HG03135 (cell line): ENCODE measurements around the gene POLR3E.

ENCODE experiments used
- ATAC-seq: cut with Tn5 transposase; IDR thresholded peaks from one replicate; pipeline ENCODE4 v1.9.1; 2021; ENCODE audit warnings: mild to moderate bottlenecking, moderate library complexity; ENCODE audit not compliant: unreplicated experiment

Gene POLR3E

DNA sequence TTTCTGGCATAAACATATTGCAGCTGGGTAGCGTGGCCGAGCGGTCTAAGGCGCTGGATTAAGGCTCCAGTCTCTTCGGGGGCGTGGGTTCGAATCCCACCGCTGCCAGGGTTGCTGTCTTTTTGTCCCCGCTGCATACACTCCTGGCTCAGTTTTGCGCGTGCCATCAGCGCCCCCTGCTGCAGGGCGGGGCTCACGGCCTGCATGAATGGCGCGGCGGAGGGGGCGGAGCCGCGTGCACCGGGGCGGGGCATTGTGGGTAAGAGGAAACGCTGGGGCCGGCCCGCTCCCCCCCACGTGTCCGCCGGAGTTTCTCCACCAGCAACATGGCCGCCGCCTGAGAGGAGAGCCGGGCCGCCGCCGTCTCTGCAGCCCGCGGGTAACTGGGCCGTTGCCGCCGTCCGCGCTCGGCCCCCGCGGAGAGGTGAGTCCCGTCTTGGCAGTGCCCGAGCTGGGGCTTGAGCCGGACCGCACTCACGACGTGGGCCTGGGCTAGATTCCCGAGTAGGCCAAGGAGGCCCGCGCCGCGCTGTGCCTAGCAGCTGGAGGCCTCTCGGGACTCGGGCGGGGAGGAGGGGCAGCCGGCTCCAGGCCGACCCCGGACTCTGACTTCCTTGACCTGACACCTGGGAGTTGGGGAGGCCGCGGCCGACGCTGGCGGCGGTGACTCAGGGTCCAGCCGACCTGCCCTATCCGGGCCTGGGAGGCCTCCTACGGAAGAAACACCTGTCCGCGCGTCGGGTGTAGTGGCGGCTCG lies at the start of gene POLR3E:
POLR3E (plus strand) TSS at position 296 of the 757 bp plus-strand sequence. CDS start 5,560 bp downstream, outside the sequence.
- peak; percentile 78 for ATAC-seq

- no peak for ATAC-seq
Observed at GRCh38 chr16:22250522-22250921, 46.7 kb upstream of the POLR3E start.

- no peak for ATAC-seq
Observed at GRCh38 chr16:22252317-22252716, 44.9 kb upstream of the POLR3E start.

DNA sequence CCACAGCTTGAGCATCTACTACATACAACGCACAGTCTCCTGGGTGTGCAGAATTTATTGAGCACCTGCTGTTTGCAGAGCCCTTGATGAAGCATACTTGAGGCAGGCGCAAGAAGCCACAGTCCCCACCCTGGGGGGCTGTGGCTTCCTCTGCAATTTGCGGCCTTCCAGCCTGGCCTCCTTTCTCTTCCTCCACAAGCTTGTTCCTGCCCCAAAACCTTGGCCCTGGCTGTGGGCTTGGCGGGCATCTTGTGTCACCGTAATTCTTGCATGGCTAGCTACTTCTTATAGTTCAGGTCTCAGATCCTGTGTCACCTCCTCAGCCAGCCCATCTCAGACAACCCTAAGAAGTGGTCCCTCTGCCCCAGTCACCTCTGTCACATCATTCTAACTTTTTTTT lies 43.9 kb upstream of the POLR3E start:
- ATAC-seq = no peak

DNA sequence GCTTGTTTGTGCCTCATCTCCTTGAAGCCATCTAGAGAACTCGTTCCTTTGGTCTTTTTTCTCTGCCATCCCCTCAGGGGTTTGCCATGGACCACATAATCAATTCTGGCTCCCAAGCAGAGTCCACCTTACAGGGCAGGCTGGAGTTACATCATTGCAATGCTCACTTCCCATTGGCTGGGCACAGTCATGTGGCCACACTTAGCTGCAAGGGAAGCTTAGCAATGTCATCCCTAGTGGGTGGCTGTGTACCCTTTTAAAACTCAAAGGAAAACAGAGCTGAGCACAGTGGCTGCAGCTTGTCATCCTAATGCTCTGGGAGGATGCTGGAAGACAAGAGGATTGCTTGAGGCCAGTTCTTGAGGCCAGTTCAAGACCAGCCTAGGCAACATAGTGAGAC lies 41.9 kb upstream of the POLR3E start:
- ATAC-seq = no peak

DNA sequence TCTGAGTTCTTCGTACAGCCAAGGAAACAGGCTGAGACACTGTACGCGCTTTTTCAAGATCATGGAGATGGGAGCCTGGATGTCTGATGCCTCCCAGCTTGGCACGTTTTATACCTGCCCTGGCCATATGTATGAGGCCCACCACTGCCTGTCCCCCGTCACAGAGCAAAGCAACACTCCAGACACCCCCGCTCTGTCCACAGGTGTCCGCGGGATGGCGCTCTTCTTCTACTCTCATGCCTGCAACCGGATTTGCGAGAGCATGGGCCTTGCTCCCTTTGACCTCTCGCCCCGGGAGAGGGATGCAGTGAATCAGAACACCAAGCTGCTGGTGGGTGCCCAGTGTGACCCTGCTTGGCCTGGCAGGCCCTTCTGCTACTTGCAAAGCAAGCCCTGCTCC lies 39.8 kb upstream of the POLR3E start:
- ATAC-seq = no peak

DNA sequence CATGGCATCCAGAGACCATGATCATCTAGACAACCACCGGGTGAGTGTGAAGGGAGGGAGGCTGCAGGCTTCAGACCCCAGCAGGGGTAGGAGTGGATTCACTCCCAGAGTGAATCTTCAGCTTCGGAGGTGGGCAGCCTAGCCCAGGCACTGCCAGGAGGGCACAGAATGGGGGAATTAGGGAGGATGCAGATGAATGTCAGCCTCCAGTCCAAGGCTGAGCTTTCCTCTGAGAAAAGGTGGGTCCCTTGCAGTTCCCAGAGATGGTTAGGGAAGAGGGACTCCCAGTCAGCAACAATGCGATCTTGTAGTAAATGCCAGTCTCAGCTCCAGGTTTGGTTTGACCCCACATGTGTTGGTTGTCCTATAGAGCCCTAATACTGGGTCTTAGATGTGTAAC lies 36.7 kb upstream of the POLR3E start:
- ATAC-seq = no peak

GRCh38 chr16:22262460-22262859 lies 34.7 kb upstream of the POLR3E start:
- no peak for ATAC-seq

DNA sequence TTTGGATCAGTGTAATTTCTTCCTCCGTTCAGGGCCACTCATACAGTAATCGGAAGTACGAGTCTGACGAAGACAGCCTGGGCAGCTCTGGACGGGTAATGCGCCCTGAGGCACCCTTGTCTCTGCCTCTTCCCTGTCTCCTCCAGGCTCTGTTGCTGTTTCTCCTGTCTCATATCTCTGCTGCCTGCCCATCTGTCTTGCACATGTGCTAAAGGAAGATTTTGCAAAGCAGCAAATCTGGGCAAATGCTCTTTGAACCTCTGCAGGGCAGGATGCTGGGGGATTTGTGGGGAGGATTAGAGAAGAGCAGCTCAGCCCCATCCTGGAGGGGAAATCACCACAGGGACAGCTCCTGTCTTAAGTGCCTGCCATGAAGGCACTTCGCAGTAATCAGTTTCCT lies 32.4 kb upstream of the POLR3E start:
- no peak for ATAC-seq

DNA sequence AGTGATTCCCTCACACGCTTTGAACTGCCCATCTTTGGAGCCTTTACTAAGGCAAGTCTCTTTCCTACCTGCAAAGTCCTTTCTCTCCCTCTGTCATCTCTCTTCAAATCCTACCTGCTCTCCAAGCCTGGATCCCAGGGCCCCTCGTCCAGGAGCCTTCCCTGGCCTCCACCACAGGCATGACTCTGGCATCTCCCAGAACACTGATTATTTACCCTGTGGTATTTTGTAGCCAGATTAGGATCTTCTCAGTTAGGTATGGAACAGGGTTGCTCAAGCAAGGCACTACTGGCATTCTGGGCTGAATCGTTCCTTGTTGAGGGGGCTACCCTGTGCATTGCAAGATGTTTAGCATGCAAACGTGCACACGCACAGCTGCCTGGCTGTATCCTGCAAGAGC lies 31.9 kb upstream of the POLR3E start:
- ATAC-seq = no peak

GRCh38 chr16:22266546-22266945 lies 30.7 kb upstream of the POLR3E start:
- ATAC-seq = no peak

DNA sequence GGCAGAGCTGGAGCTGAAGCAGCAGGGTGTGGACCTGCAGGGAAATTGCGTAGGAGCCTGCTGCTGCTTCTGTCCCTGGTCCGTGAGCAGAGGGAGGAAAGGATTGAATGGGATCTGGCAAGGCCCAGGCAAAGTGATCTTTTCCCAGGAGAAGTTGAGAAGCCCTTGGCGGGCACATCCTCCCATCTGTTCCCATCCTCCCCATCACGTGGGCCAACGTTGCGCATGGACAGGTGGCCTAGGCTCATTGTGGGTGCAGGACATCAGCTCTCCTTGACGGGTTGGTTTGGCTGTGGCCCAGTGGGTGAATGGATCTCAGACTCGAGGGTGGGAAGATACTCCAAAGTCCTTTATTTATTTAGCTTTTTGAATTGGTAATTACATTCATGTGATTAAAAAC lies 29.4 kb upstream of the POLR3E start:
- no peak for ATAC-seq

DNA sequence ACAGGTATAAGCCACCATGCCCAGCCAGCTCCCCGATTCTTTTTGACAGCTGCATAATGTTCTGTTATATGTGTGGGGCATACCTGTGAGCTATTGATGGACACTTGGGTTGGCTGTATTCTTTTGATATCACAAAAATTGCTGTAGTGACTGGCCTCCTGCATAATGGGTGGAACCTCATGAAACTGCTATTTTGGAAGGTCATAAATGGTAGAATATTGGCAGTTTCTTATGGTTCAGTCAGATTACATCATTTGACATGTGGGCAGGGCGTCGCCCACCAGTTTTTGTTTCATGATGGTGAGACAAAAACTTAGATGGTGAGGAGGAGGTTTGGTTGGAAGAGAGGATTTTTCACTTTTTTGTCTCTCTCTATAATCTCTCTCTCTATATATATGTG lies 26.7 kb upstream of the POLR3E start:
- ATAC-seq = no peak

- ATAC-seq = no peak
Observed at GRCh38 chr16:22272870-22273650, 24.1 kb upstream of the POLR3E start.

DNA sequence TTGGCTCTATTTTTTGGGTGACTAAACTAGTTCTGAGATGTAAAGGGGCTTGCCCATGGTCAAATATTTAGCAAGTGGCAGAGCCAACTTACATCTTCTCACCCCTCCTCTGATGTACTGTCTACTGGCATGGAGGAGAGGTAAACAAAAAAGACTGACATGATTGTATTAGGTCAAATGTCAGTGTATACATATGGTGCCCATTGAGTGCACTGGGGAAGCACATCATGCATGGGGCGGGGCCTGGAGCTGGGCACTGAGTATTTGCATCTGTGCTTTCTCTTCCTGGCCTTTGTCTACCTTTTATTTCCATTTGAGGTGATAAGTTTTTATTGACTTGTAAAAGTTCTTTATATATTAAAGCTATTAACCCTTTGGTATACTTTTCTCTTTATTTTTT lies 22.3 kb upstream of the POLR3E start:
- ATAC-seq = no peak

DNA sequence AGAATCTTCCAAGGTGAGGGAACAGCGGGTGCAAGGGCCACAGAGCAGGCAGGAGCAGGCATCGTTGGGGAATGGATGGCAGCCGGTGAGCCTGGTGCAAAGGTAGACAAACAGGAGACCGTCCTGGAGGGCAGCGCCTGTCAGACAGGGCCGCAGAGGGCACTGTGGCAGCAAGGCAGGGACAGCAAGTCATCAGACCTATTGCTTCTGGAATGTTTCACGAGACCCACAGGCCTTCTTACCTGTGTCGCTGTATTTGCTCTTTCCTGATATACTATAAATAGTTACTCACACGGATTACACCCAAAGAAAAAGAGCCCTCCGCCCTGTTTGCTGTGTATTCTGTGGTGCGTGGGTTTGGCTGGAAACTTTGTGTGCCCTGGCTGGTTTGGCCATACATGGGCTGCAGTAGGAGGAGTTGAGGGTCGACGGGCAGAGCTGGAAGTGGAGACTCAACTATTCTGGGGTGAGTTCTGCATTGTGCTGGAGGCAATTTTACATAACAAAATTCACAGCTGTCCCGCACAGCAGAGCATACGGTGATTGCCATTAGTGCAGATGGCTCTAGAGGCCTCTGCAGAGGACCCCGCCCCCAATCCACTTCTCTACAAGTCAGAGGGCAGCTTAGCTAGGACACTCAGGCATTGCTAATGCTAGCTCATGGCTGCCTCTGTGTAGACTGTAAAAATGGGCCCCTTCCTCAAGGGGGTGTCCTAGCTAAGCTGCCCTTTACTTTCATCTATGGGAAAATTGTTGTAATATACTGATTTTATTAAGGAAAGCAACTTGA lies 18.6 kb upstream of the POLR3E start:
- no peak for ATAC-seq

GRCh38 chr16:22282254-22282892 lies 14.8 kb upstream of the POLR3E start:
- ATAC-seq = no peak

- ATAC-seq = no peak
Observed at GRCh38 chr16:22284637-22285036, 12.6 kb upstream of the POLR3E start.

- no peak for ATAC-seq
Observed at GRCh38 chr16:22285080-22285479, 12.1 kb upstream of the POLR3E start.

DNA sequence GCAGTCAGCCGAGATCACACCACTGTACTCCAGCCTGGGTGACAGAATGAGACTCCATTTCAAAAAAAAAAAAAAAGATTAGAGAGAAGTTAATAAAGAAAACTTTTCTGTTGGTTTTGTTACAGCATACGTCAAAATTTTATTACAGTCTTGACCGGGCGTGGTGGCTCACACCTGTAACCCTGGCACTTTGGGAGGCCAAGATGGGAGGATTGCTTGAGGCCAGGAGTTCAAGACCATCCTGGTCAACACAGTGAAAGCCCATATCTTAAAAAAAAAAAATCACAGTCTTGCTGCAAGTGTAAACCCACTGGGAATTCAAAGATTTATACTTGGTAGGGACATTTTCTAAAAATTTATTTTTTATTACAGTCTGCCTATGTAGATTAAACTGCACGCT lies 6.2 kb upstream of the POLR3E start:
- ATAC-seq = no peak

DNA sequence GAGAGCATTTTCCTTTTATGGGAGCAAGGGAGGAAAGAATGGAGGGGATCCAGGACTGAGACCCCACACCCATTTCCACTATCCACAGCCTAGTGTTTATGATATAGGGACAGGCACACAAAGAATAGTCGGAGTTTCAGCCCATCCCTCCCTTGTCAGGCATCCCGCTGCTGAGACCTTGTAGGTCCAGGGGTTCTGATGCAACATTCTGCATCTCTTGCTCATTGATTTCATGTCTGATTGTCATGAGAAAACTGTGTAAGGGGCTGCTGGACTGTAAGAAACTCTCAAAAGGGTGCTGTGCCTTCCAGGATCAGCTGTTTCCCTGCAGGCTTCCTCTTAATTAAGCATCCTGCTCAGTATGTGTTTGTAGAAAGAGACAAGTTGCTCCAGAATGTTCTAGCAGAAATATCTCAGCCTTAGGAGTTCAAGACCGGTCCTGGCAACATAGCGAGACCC lies 5.3 kb upstream of the POLR3E start:
- no peak for ATAC-seq
